Skeletal muscle satellite cell (primary cell): ENCODE data around the gene NF2.

Experiments used
- H3K27me3 ChIP-seq: 2 replicates; pipeline ENCODE4 v1.7.0; 2013; ENCODE audit warnings: low read length; ENCODE audit not compliant: control insufficient read depth, insufficient read depth
- H3K36me3 ChIP-seq: 2 replicates; pipeline ENCODE4 v1.7.0; 2013; ENCODE audit warnings: mild to moderate bottlenecking, control low read depth, low read length; ENCODE audit not compliant: insufficient read depth
- H3K4me1 ChIP-seq: 2 replicates; pipeline ENCODE4 v1.7.0; 2013; ENCODE audit warnings: low read length; ENCODE audit not compliant: control insufficient read depth, insufficient read depth
- H3K4me2 ChIP-seq: 2 replicates; pipeline ENCODE4 v1.7.0; 2013; ENCODE audit warnings: mild to moderate bottlenecking, low read length
- H3K4me3 ChIP-seq: 2 replicates; pipeline ENCODE4 v1.7.0; 2013; ENCODE audit warnings: low read length
- H3K9ac ChIP-seq: 2 replicates; pipeline ENCODE4 v1.7.0; 2013; ENCODE audit warnings: mild to moderate bottlenecking, low read depth, low read length, moderate library complexity
- H3K9me3 ChIP-seq: replicated peaks from 2 replicates; pipeline ENCODE4 v1.7.0; 2013; ENCODE audit warnings: mild to moderate bottlenecking, control low read depth, low read length

Gene NF2

GRCh38 chr22:29716814-29717545 lies 113.5 kb downstream of the NF2 start:
- H3K9me3 ChIP-seq: no peaks in the 10 kb centered on the region
- no peaks in the 10 kb centered on the region for H3K36me3 ChIP-seq
- peaks cover 66% of the 10 kb centered on the region for H3K27me3 ChIP-seq
- H3K4me1 ChIP-seq: no peaks in the 10 kb centered on the region
- no peak overlapping the region for H3K4me3 ChIP-seq
- H3K4me2 ChIP-seq: no peak overlapping the region
- no peak overlapping the region for H3K9ac ChIP-seq

- Histone ChIP-seq H3K4me2 (no peak overlapping the region), H3K9ac (no peak overlapping the region), H3K4me3 (no peak overlapping the region), H3K4me1 (no peaks in the 10 kb centered on the region), H3K36me3 (no peaks in the 10 kb centered on the region), H3K9me3 (no peaks in the 10 kb centered on the region), H3K27me3 (peaks cover 70% of the 10 kb centered on the region)
Measured at GRCh38 chr22:29717789-29718188, 114.4 kb downstream of the NF2 start.

DNA sequence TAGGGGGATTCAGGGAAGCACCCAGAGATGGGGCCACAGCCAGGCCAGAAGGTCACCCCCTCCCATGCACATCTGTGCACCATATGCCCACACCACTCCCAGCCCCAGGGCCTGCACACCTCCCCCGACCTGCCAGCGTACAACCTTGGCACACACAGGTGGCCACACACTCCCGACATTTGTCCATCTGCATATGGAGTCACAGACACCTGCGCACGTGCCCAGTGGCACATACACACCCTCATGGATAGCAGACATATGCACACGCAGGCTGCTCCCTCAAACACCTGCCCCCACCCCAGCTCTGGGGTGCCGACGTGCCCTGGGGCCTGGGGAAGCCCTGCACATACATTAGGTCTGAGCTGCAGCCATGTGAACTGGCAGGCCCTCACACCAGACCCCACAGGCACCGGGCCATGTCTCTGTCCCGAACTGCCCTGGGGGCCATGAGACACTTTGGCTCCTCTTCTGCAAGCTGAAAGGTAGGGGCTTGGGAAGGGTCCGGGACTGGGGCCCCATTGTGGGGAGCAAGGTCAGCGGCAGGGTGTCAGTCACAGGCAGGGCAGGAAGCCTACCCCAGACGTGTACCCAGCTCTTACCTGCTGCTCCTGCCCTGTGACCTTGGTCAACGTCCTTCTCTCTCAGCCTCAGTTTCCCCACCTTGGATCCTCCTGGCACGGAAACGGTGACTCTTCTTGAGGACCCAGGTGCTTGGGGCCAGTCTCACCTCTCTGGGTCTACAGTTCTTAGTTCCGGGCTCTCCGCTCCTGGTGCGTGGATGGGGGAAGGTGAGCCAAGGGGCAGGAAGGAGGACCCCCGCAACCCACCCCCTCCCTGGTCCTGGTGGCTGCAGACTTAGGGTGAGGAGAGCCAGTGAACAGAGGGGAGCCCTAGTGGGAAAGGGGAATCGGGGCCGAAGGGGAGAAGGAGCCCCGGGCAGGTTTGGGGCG lies 115.8 kb downstream of the NF2 start:
- Histone ChIP-seq H3K4me1 (no peaks in the 10 kb centered on the region), H3K36me3 (no peaks in the 10 kb centered on the region), H3K27me3 (peaks cover 74% of the 10 kb centered on the region), H3K4me3 (no peak overlapping the region), H3K4me2 (no peak overlapping the region), H3K9ac (no peak overlapping the region), H3K9me3 (no peaks in the 10 kb centered on the region)

DNA sequence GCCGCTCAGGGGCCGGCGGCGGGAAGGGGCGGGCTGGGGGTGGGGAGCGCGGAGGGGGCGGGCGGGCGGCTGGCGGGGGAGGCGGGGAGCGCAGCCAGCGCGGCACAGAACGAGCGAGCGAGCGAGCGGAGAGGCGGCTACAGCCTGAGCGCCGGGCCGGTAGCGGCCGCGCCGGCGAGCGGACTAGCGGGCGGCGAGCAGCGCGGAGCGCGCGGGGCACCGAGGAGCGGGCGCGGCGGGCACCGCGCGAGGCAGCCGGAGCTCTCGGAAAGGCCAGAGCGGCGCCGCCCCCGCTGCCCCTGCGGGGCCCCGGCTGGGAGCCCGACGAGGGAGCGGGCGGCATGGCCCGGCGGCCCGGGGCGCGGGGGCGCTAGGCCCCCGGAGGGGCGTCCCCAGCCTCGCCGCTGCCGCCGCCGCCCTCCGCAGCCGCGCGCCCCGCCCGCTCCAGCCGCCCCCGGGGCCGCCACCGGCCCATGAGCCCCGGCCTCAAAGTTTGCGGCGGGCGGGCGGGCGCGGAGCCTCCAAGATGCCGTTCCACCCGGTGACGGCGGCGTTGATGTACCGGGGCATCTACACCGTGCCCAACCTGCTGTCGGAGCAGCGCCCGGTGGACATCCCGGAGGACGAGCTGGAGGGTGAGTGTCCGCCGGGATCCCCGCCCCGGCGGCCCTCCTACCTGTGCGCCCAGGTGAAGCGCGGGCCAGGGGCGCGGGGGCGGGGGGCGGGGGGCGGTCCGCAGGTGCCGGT lies 116.6 kb downstream of the NF2 start, which contains the start of gene CABP7:
TSS of gene CABP7 (plus strand) at position 105 of the 747 bp plus-strand sequence. CDS start at position 527, 422 bp downstream.
- no peaks in the 10 kb centered on the region for H3K36me3 ChIP-seq
- no peaks in the 10 kb centered on the region for H3K9me3 ChIP-seq
- peaks cover 71% of the 10 kb centered on the region for H3K27me3 ChIP-seq
- H3K9ac ChIP-seq: no peak within 1 kb of the TSS
- no peak within 1 kb of the TSS for H3K4me3 ChIP-seq
- no peaks in the 10 kb centered on the region for H3K4me1 ChIP-seq
- peak within 1 kb of the TSS; percentile 62 for H3K4me2 ChIP-seq

DNA sequence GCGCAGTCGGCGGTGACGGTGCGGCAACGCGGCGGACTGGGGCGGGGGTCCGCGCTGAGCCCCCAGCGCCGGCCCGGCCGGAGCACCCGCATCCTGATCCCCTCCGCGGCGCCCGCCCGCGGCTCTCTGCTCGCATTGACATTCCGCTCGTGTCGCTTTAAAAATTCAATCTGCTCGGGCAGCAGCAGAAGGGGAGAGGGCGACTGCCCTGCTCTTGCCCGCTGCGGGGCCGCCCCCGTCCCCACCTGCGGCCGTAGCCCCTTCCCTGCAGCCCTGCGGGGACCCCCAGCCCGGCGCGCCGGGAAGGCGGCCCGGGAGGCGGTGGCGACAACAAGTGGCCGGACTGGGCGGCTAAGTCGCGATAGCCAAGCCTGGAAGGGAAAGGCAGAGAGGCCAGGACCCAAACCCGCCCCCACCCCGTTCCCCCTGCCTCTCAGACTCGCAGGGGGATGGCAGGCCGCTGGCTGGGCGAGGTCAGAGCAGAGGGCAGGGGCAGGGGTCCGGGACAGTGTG lies 117.4 kb downstream of the NF2 start:
- H3K36me3 ChIP-seq: no peaks in the 10 kb centered on the region
- no peak overlapping the region for H3K9ac ChIP-seq
- peak overlapping the region; percentile 33 for H3K4me2 ChIP-seq
- H3K27me3 ChIP-seq: peaks cover 70% of the 10 kb centered on the region
- H3K9me3 ChIP-seq: no peaks in the 10 kb centered on the region
- no peak overlapping the region for H3K4me3 ChIP-seq
- H3K4me1 ChIP-seq: no peaks in the 10 kb centered on the region

DNA sequence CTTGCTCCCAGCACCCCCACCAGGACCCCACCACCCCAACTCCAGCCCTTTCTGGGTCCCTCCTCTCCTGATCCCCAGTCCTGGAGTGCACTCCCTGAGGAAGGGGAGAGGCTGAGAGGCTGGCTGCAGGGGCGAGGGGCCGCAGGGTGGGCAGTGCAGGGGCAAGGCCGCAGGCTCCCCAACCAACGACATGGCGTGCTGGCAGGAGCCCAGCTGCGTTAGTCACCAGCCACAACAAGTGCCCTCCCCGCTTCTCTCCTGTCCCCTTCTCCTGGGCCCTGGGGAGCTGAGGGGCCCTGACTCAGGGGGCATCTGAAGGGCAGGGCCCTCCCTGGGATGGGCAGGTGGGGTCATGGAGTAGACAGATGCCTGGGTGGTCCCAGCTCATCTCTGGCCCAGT lies 118.7 kb downstream of the NF2 start:
- Histone ChIP-seq H3K27me3 (peaks cover 65% of the 10 kb centered on the region), H3K4me3 (no peak overlapping the region), H3K4me2 (no peak overlapping the region), H3K9me3 (no peaks in the 10 kb centered on the region), H3K36me3 (no peaks in the 10 kb centered on the region), H3K9ac (no peak overlapping the region), H3K4me1 (no peaks in the 10 kb centered on the region)

DNA sequence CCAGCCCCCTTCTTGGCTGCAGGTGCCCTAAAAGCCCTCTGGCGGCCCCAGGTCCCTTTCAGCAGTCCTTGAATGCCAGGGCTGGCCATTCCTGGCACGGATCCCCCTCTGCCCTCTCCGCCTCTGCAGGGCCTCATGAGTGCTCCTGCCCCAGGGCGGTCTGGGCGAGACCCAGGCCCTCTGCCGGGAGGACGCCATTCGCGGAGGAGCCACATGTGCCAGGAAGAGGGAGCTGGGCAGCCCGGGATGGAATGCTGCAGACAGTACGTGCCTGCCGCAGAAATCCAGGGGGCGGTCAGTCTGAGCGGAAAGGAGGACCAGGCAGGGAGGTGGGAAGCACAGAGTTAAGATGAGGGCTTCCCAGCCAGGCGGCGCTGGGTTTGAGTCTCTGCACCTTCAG lies 119.2 kb downstream of the NF2 start:
- no peak overlapping the region for H3K4me3 ChIP-seq
- H3K36me3 ChIP-seq: no peaks in the 10 kb centered on the region
- no peaks in the 10 kb centered on the region for H3K4me1 ChIP-seq
- peaks cover 65% of the 10 kb centered on the region for H3K27me3 ChIP-seq
- H3K9ac ChIP-seq: no peak overlapping the region
- no peaks in the 10 kb centered on the region for H3K9me3 ChIP-seq
- H3K4me2 ChIP-seq: no peak overlapping the region

GRCh38 chr22:29723766-29724165 lies 120.3 kb downstream of the NF2 start:
- Histone ChIP-seq H3K4me2 (no peak overlapping the region), H3K9me3 (no peaks in the 10 kb centered on the region), H3K4me3 (no peak overlapping the region), H3K27me3 (peaks cover 56% of the 10 kb centered on the region), H3K36me3 (no peaks in the 10 kb centered on the region), H3K9ac (no peak overlapping the region), H3K4me1 (no peaks in the 10 kb centered on the region)

DNA sequence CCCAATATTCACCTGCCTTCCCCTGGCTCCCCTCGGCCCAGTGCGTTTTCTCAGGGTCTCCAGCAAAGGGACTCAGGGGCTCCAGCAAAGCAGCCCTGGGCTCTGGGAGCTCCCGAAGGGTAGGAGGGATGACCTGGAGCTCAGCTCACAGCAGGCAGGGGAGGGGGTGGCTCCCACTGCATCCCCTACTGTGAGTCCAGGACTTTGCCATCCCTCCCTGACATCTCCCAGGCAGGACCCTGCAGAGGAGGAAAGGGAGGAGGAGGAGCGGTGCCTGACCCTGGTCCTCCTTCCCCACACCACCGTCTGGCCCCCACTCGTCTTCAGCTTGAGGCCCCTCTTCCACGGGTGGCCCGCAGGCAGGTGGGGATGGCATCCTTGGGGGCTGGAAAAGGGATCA lies 121.4 kb downstream of the NF2 start:
- Histone ChIP-seq H3K36me3 (no peaks in the 10 kb centered on the region), H3K9ac (no peak overlapping the region), H3K27me3 (peaks cover 47% of the 10 kb centered on the region), H3K4me1 (no peaks in the 10 kb centered on the region), H3K4me2 (no peak overlapping the region), H3K9me3 (no peaks in the 10 kb centered on the region), H3K4me3 (no peak overlapping the region)

DNA sequence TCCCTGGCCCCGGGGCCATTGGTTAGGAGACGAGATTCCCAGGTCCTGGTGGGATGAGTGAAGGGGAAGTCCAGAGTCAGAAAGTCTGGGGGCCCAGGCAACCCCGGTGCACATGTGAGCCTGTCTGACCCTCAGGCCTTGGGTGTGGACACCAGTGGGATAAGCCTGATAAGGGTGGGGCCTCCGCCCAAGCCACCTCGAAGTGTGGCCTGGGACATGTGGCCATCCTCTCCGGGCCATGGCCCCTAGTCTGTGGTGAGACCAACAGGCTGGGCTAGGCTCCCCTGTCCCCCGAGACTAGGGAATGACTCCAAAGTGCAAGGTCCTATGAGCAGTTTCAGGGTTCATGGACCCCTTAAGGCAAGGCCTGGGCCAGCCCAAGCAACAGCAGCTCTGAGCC lies 122.7 kb downstream of the NF2 start:
- Histone ChIP-seq H3K27me3 (peaks cover 41% of the 10 kb centered on the region), H3K36me3 (no peaks in the 10 kb centered on the region), H3K4me1 (no peaks in the 10 kb centered on the region), H3K9me3 (no peaks in the 10 kb centered on the region), H3K4me2 (no peak overlapping the region), H3K4me3 (no peak overlapping the region), H3K9ac (no peak overlapping the region)

GRCh38 chr22:29726512-29727130 lies 123.2 kb downstream of the NF2 start:
- no peaks in the 10 kb centered on the region for H3K36me3 ChIP-seq
- H3K4me1 ChIP-seq: no peaks in the 10 kb centered on the region
- H3K4me3 ChIP-seq: no peak overlapping the region
- peaks cover 36% of the 10 kb centered on the region for H3K27me3 ChIP-seq
- no peaks in the 10 kb centered on the region for H3K9me3 ChIP-seq
- no peak overlapping the region for H3K4me2 ChIP-seq
- H3K9ac ChIP-seq: no peak overlapping the region
